HL-60/S4 treated with retinoic acid at 250 ng/mL for 4 days and 3 days (cell line): ENCODE results near the gene LONP2.

Experiments
- in situ Hi-C: fragments of 300-500 bp; cut with MboI; formaldehyde crosslinking; loops from 2 replicates; pipeline ENCODE4 v1.7.0; 2022; ENCODE audit warnings: low sequenced_read_pairs

LONP2 gene, protein sequence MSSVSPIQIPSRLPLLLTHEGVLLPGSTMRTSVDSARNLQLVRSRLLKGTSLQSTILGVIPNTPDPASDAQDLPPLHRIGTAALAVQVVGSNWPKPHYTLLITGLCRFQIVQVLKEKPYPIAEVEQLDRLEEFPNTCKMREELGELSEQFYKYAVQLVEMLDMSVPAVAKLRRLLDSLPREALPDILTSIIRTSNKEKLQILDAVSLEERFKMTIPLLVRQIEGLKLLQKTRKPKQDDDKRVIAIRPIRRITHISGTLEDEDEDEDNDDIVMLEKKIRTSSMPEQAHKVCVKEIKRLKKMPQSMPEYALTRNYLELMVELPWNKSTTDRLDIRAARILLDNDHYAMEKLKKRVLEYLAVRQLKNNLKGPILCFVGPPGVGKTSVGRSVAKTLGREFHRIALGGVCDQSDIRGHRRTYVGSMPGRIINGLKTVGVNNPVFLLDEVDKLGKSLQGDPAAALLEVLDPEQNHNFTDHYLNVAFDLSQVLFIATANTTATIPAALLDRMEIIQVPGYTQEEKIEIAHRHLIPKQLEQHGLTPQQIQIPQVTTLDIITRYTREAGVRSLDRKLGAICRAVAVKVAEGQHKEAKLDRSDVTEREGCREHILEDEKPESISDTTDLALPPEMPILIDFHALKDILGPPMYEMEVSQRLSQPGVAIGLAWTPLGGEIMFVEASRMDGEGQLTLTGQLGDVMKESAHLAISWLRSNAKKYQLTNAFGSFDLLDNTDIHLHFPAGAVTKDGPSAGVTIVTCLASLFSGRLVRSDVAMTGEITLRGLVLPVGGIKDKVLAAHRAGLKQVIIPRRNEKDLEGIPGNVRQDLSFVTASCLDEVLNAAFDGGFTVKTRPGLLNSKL

DNA sequence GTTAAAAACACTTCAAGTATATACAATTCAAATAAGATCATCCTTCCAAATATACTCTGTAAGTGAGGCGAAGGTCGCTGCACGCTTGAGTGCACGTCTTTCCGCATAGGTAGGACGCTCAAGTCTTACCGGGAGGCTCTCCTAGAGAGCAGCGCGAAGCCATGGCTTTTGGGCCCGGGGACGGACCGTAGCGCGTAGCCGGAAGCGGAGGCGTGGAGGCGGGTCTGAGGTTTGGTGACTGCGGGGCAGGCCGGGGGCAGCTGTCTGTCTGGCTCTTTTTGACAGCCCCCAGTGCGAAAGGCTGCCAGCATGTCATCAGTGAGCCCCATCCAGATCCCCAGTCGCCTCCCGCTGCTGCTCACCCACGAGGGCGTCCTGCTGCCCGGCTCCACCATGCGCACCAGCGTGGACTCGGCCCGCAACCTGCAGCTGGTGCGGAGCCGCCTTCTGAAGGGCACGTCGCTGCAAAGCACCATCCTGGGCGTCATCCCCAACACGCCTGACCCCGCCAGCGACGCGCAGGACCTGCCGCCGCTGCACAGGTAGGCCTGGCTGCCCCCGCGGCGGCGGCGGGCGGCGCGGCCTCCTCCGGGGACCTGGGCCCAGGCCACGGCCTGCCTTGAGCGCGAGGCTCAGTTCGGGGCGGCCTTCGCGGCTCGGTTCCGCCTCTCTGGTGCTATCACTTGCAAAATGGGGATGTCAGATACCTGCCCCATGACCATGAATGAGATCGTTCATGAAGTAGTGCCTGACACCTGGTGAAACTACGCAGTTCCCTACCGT is at the start of gene LONP2:
Gene LONP2 (plus strand): TSS at position 221 of the 783 bp plus-strand sequence. CDS start 89 bp downstream, at position 310.
- in situ Hi-C loops: no loop called here

DNA sequence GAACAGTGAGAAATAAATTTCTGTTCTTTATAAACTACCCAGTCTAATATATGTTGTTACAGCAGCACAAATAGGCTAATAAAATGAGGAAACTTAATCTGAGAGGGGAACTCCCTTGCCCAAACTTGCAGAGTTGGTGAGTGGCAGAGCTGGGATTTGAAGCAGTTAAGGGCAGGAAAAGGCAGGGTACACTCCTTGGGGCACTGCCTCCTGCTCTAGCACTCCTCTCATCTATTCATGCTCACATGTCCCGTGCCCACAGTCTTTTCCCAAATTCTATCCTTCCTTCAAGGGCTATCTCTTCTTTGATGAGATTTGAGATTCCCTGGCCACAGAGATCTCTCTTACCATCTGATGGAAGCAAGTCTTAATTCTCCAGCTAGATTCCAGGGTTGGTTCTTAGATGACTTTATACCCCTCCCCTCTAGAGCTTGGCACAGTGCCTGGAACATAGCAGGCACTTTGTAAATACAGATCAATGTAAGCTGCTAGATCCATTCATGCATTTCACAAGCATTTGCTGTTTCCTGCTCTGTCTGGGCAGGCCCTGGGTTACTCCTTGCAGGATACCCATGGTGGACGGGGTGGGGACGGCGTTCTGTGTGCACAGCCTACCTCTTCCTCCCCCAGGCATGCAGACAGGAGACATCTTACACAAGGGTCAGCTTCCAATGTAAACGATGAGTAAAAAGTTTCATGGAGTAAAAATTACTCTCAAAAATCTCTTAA is 49.1 kb upstream of the LONP2 start:
- in situ Hi-C loops: no loop called here

DNA sequence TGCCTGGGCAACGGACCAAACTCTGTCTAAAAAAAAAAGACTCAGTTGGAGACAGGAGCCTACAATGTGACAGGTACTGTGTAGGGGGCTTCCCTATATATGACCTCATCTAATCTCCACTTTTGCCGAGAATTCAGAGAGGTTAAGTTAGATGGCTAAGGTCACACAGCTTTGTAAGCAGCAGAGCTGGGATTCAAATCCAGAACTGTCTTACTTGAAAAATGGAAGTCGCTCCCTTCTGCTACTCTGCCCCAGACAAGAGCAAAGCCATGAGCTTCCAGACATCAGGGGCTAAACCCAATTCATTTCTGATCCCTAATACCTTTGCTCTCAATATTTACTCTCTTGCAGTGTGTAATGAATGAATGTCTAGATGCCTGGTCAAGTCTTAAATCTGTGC is 46.8 kb upstream of the LONP2 start:
- in situ Hi-C loops: no loop called here

DNA sequence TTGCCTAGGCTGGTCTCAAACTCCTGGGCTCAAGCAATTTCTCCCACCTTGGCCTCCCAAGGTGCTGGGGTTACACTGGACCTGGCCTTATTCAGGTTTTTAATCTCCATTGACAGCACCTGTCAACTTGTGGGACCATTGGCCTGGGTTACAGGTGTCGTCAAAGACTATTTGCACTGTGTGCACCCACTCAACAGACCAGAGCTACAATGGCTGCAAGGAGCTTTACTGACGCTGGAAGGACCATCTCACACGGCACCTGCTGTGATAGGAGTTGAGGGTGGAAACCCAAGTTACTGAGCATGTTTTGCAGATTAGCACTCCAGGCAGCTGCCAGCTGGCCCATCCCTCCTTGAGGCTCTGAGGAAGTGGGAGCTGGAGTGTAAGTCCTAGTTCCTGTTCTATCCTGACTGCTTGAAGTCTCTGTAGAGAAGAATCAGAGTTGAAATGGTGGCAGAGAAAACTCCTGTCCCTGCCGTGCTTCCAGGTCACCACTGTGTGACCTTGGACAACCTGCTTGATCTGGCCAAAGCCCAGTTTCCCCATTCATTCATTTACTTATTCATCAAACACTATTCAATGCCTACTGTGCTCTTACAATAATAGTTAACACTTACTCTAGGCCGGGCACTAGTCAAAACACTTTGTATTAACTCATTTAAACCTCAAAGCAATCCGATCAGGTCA is 42.4 kb upstream of the LONP2 start:
- in situ Hi-C loops: no loop called here

DNA sequence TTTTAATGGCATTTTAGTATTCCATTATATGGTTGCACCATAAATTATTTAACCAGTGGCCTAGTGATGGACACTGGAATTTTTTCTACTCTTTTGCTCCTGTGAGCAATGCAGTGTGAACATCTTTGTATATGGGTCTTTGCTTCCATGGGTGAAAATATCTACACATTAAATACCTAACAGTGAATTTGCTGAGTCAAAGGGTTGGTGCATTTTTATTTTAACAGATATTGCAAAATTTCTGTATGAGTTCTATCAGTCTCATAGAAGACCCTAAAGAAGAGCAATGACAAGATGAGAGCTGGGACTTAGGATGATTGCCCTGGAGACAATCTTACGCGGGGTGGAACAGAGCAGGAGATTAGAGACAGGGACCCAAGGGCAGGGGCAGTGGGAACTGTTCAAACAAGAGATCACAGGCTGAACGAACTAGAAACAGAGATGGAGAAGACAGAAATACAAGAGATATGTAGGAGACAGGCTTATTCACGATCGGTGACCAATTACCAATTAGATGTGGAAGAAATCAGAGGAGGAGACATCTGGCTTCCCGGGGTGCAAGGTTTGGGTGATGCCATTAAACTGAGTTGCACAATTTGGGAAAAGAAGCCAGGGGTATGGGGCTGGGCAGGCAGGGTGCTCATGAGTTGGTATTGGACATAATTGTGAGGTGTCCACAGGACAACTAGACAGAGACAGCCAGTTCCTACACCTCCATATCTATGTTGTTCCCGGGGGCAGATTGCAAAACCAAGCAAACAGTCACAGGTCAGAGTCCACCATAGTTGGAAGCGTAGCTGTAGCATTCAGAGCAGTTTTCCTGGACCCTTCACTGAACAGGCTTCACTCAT is 39.9 kb upstream of the LONP2 start:
- in situ Hi-C loops: no loop called here

DNA sequence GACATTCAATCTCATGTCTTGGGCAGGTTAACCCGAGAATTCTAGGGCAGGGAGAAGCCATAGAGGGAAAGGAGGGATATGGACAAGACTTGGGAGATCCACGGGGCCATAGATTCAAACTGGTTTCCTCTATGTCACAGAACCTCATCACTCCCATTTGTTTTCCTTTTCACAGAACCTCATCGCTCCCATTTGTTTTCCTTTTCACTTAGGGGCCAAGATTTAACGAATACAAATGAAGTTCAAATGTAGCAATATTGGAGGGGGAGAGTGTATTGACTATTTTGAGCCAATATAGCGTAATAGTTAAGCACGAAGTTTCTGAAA is 39.3 kb upstream of the LONP2 start:
- in situ Hi-C loops: no loop called here

DNA sequence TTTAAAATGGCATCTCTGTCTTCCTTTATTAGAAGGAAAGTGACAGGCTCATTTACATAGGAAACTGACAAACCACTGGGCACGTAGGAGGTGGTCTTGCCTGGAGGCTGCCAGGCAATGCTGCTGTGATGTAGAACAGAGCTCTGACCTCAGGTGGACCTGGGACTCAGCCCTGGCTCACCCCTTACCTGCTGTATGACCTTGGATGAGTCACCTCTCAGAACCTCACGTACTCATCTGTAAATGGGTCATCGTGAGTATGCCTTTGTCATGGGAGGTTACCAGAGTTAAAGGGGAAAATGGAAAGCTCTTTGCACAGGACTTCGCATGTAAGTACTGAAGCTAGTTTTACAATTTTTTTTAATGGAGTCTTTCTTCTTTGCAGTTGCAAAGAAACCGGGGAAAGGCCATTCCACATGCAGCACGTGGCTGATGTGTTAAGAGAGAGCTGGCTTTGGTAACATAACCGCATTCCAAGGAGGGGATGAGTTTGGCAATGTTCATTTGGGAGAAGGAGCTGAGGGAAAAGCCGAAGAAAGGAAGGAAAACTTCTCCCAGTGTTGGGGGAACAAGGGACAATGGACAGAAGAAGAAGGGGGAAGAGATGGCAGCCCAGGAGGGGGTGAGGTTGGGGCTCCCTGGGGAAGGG is 37.4 kb upstream of the LONP2 start:
- in situ Hi-C loops: no loop called here

DNA sequence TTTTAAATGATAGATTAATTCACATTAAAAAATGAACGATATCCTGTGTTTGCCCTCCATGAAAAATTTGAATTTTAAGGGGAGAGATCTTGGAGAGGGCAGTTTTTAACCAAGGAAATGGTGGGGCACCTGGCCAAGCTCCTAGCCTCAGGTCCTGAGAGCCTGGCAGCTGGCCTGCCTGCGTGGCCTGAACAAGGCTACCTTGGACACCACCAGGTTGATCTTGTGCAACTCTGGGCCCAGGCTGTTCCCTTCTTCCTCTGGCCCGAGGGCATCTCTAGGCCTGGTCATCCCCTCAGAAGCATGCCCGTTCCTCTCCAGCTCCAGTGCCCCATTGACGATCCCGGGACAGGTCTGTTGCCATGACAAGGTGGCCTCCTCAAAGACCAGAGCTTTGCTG is 33.4 kb upstream of the LONP2 start:
- in situ Hi-C loops: no loop called here

DNA sequence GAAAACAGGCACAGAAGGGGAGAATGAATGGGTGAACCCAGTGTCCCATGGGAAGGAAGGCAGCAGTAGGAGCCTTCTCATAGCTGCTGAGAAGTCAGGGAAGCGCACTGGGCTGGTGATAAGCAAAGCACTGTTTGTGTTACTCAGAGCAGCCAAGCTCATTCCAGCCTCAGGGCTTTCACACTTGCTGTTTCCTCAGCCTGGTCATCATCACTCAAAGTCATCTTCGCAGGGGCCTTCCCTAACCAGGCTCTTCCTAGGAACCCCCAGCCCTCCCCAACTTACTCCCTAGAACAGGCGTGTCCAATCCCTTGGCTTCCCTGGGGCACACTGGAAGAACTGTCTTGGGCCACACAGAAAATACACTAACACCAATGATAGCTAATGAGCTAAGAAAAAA is 32.1 kb upstream of the LONP2 start:
- in situ Hi-C loops: no loop called here

DNA sequence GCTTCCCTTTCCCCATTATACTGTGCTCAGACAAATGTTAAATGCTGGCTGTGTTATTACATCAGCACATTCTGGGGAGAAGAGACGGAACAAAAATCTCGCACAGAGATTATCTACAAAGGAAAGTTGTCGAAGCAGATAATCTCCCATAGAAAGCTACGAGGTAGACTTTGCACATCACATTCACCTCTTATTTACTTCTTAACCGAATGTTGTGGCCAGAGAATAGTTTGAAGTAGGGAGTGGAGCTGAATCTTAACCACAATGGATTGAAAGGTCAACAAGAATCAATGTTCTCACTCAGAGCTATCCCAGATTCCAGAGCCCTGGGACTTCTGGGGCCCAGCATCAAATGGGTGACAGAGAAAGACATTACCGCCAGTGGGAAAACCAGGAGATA is 28.4 kb upstream of the LONP2 start:
- in situ Hi-C loops: no loop called here

DNA sequence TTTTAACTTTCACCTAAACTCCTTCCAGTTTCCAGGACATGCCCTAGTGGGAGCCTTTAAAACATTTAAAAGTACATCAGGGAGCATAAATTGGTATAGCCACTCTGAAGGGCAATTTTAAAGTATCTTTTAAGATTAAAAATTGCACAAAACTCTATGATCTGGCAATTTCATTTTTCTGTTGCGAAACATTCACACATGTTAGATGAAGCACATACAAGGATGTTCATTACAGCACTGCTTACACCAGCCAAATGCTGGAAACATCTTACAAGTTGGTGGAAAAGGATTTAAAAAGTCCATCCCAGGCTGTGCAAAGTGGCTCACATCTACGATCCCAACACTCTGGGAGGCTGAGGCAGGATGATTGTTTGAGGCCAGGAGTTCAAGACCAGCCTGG is 26.4 kb upstream of the LONP2 start:
- in situ Hi-C loops: no loop called here

DNA sequence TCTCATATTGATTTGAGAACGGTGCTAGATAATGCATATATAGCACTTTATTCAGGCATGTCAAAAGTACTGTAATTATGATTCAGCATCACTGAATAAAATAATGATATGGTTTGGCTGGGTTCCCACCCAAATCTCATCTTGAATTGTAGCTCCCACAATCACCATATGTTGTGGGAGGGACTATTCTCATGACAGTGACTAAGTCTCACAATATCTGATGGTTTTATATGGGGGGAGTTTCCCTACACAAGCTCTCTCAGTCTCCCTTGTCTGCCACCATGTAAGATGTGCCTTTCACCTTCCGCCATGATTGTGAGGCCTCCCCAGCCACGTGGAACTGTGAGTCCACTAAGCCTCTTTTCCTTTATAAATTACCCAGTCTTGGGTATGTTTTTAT is 25.6 kb upstream of the LONP2 start:
- in situ Hi-C loops: no loop called here

DNA sequence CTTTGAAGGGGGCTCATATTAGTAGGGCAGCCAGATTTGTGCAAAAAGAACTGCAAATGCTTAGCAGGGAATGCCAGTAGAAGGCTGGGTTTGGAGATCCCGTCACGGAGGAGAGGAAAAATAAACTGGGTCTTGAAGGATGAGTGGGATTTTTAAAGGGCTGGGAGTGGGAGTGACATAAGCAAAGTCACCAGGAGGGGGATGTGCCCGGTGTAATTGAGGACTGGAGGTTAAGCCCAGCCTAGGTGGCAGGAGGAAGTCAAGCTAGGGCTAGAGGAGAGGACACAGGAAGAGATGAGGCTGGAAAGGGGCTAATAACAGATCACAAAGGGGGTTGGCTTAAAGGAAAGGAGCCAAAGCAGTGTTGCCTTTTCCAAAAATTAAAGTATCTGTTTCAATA is 23.2 kb upstream of the LONP2 start:
- in situ Hi-C loops: no loop called here

DNA sequence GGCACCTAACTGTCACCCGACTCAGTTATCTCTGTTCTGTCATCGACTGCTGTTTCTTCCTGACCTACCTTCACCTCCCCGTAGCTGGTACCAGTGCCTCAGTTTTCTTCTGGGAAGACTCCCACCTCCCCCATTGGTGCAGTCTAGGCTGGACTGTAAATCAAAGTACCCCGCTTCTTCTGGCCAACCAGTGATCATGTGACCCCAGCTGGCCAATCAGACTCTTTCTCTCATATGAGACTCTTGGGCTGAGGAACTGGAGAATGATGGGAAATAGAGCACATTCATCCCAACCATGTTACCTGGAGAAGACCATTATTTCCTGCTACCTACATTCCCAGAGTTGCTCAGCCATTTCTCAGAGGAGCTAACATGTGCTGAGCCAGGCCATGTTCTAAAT is 20.6 kb upstream of the LONP2 start:
- in situ Hi-C loops: no loop called here

DNA sequence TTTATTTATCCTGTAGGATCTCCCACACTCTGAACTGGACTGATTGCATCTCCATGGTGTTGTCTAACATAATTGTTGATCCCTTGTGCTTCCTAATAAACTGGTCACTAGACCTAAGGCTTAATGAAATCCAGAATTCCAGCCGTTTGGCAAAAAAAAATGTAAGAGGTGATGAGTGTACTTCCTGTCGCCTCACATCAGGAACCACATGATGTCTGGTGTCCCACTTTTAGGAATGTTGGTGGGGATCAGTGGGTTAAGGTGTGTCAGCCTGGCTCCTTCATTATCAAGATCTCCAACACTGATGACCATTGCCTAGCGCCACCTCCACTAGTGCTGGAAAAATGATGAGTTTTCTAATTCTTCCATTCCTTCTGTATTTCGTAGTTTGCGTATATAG is 18.6 kb upstream of the LONP2 start:
- in situ Hi-C loops: no loop called here

DNA sequence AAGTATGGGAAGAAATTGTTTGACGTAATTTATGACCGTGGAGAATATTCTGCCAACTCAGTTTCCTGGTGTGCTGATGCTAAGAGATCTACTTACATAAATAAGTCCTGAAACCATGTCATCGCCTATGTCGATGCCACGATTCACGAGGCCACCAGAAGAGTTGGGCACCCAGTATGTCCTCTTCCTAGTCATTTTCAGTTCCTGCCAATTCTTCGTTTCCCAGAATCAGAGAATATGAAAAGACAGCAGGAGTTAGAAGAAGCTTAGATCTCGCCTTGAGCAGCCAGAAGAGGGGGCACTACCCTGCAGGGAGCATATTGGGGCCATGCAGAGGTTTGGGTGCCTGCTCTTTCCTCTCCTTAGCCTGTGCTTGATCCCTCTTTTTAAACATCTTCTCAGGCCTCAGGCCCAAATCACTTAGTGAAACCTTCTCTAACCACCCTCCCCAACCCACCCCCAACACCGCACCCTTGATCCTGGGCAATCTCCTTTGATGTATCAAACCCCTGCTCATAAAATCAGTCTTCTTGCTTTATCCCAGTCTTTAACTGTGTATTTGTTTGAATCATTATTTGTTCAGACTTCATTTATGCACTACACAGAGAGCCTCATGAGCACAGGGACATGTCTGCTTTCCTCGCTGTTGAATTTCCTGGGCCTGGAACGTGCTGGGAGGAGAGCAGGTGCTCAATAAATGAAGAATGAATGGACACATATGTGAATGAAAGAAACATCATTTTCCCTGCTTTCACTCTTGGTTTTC is 12.2 kb upstream of the LONP2 start:
- in situ Hi-C loops: no loop called here

DNA sequence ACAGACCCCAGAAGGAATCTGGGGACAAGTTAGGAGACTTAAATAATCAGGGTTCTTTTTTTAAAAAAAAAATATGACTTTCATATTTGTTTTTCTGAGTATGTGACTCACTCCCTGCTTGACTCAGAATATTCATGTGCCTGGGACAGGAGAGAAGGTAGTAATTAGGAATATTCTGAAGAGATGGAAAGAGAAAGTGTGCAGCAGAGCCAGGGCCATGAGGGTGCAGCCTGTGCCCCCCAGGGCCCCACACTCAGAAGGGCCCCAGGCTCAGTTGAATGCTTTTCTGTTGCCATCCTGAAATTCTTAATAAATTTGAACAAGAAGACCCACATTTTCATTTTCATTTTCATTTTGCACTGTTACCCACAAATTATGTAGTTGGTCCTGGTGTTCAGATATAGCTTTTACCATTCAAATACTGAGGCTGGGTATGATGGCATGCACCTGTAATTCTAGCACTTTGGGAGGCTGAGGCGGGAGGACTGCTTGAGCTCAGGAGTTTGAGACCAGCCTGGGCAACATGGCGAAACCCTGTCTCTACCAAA is 11.5 kb upstream of the LONP2 start:
- in situ Hi-C loops: no loop called here

DNA sequence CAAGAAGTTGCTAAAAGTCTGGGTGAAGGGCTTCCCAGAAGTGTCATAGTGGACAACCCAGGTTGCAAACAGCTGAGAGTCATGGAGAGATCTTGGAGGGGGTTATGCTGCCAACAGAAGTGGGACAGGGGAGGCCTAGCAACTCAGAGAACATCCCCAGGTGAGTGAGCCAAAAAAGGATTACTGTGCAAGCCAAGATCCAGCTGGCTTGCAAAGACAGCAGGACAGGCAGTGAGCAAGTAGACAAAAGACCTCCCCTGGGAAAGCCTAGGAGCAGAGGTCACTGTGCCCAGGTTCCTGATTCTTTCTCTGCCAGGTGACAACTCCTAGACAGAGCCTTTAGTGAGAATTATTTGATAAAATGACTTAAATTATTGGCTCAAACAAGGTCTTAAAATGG is 9.5 kb upstream of the LONP2 start:
- in situ Hi-C loops: no loop called here
